Activated CD4-positive, alpha-beta T cell treated with anti-CD3 and anti-CD28 coated beads, Interleukin-2, Interleukin-4, amounts not matched to agents 100 ng/mL and 50 ng/mL, durations not matched to agents 16 hours and 8 hours (primary cell): Measurements from ENCODE around the gene EOLA2.
"Not testable (repeated sequence)": the region's sequence is repeated elsewhere in the genome, so short reads cannot be mapped to it uniquely, and the experiment has no call there.

ENCODE experiments used
- DNase-seq: peaks from one replicate; pipeline ENCODE4 v3.0.0-alpha.2; 2020; ENCODE audit warnings: low spot score

EOLA2 gene

DNA sequence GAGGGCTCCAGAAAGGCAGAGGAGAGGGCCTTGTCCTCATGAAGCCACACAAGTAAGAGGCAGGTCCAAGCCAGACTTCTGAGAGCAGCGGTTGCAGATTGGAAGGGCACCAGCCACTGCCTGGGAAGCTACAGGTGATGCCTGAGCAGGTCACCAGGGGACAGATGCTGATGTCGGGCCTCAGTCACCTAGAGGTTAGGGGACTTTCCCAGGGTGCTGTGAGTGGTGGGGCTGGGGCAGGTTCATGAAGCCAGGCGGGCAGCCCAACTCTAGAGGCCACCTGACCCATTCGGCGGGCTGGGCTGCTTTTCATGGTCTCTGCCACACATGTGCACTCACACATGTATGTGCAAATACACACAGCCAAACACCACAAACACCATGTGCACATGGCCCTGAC lies 5.3 kb downstream of the EOLA2 start:
- DNase-seq, result not testable (repeated sequence)

DNA sequence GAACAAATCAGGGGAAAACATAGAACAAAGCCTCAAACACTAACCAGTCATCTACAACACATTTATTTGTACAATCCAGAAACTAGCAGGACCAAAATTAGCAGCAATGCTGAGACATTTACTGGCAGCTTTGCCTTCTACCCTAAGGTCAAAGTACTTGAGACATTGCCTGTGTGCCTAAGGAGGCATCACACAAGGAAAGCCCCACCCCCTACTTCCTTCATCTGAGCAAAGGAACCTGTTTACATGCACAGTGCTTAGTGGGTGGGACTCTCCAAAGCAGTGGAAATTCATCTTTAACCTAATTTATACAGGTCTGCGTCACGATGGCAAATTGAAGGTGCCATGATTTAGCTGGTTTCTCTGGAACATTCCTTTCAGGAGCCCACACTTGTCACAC lies 6.1 kb downstream of the EOLA2 start:
- DNase-seq, result not testable (repeated sequence)

DNA sequence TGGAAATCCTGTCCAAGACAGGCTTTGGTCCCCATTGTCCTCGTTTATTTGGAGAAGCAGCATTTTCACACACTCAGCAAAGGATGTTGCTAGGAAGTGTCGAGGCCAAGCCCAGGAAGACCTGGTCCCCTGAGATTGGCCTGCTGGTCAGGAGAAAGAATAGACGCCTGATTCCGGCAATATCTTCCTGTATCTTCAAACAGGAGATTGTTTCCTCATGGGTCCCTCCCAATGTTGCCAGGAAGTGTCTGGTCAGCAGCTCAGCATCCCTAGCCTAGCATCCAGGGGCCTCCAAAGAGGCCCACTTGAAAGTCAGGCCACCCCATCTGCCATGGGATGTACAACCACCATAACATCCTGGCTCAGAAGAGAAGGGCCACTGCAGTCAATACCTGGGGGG lies 6.9 kb downstream of the EOLA2 start:
- not testable (repeated sequence) for DNase-seq

DNA sequence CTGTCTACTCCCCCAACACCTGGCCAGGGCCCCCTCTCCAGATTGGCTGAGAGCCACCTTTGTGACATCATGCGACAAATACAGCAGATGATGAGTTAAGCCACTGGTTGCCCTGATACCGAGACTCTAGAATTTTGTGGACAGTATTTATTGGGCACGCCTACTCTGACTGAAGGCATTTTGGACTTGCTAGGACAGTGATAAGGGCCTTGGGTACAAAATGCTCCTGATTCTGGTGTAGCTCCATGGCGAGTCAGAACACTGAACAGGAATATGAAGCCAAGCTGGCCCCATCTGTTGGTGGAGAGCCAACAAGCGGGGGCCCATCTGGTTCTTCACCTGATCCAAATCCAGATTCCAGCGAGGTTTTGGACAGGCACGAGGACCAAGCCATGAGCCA lies 8.9 kb downstream of the EOLA2 start, which contains the start of gene HSFX4:
TSS of gene HSFX4 (plus strand) at position 174 of the 400 bp plus-strand sequence. CDS start at position 246, 72 bp downstream.
- not testable (repeated sequence) for DNase-seq

DNA sequence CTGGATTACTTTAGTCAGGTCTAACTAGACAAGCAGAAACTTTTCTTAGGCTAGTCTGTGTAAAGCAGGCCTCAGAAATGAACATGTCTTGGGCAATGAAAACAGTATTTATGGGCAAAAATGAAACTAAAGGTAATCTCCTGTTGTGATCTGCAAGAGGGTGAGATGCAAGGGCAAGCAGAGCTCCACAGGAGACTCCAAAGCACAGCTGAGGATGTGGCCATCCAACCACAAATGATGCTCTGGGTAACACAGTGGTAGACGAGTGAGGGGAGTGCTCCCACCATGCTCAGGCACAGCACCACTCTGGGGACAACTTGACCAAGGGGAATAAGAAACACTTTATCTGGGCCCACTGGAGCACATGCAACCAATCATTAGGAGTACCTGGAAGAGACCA lies 9.7 kb downstream of the EOLA2 start:
- not testable (repeated sequence) for DNase-seq

DNA sequence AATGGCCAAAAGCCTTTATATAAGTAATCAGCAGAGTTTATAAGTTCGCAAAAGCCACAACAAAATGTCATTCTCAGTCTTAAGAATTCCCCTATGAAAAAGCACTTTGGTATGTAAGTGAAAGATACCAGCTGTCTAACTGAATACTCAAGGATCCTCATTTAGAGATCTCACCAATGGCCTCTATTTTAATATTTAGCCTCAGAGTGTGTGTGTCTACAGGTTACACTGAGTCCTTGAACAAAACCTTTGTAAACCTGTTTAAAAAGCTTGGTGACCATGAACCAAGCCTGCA lies 10.4 kb downstream of the EOLA2 start:
- not testable (repeated sequence) for DNase-seq

DNA sequence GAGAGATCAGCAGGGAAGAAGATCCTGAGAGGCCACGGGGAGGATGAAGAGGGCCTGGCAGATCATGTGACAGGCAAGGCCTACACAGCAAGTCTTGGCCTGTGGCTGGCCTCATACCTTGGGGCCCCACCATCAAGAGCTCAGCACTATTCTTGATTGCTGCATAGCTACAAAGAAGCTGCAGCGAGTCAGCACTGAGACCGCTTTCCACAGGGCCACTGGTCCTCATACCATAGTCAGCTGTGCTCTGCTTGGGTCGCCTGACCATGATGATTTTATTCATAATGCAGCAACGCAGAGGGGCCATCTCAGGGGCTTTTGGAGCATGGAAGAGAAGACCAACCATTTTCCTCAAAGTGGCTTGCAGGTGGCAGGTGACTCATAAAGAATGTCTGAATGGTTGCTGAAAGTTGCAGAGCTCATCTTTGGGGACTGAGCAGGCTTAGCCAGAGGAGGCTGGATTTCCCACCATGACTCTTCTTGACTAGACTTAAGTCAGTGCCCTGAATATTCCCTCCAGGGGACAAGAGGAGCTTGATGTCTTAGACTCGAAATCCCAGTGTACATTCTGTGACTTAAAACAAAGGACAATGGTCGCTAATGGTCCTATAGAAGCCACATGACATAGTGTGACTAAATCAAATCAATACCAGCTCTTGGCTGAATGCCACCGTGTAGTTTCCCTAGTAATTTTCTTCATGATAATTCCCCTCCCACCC lies 10.9 kb downstream of the EOLA2 start:
- not testable (repeated sequence) for DNase-seq

DNA sequence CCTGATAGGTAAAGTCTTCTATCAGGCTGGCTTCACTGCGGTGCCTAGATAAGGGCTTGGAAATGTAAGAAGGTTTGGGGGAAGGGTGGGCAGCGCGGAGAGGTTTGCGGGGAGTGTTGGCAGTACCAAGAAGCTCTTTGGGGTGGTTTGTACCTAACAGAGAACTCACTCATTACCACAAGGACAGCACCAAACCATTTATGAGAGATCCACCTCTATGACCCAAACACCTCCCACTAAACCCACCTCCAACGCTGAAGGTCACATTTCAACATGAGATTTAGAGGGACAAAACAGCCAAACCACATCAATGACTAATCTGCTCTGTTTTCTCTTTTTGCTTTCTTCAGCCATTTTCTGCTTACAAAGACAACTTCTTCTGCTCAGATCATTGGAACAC lies 13.9 kb downstream of the EOLA2 start:
- not testable (repeated sequence) for DNase-seq

DNA sequence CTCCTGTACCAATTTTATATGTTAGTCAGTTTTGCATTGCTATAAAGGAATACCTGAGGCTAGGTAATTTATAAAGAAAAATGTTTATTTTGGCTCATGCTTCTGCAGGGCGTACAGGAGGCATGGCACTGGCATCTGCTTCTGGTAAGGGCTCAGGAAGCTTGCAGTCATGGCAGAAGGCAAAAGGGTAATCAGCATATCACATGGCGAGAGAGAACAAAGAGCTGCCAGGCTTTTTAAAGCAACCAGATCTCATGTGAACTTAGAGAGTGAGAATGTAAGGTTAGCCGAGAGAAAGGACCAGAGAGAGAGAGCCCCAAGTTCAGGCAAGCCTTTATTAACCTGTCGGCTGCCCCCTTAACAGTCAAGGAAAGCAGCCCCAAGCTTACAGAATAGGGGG lies 14.5 kb downstream of the EOLA2 start:
- DNase-seq, result not testable (repeated sequence)

DNA sequence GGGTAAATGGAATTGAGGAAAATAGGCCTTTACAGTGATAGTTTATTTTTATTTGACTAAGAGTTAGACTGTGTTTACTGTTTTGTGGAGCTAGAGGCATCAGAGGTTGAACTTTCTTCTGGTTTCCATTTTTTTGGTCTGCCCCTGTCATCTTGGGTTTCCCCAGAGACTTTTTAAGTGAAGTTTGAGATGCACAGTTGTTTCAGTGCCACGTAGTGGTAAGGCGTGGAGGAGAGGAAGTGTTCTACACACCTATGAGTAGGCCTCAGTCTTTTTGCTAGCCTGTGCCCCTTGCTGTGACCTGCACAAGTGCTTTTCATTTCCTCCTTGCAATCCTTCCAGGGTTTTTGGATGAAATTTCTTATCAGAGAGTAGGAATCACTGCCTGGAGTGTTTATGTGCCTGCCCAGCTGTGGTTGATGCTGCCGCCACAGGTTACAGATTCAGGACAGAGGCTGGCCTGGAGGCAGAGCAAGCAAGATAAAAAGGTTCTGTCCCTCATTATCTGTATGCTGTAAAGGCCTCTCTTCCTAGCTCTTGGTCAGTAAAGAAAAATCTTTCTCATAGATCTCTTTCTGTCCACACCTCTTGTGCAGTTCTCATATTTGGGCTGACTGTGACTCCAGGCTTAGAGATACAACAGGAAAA lies 21.4 kb downstream of the EOLA2 start:
- DNase-seq, result no peak

DNA sequence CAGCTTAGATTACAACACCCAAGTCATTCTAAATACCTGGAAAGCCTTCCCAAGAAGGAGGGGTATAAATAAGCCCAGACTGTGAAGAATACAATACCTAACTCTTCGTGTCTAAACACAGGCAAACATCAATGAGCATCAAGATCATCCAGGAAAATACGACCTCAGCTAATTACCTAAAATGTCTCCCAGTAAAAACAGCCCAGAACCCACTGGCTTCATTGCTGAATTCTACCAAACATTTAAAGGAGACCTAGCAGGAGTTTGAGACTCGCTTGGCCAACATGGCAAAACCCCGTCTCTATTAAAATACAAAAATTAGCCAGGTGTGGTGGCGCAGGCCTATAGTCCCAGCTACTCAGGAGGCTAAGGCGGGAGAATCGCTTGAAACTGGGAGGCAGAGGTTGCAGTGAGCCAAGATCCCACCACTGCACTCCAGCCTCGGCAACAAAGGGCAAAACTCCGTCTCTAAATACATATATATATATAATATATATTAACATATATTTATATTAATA lies 28.1 kb downstream of the EOLA2 start:
- DNase-seq, result no peak

DNA sequence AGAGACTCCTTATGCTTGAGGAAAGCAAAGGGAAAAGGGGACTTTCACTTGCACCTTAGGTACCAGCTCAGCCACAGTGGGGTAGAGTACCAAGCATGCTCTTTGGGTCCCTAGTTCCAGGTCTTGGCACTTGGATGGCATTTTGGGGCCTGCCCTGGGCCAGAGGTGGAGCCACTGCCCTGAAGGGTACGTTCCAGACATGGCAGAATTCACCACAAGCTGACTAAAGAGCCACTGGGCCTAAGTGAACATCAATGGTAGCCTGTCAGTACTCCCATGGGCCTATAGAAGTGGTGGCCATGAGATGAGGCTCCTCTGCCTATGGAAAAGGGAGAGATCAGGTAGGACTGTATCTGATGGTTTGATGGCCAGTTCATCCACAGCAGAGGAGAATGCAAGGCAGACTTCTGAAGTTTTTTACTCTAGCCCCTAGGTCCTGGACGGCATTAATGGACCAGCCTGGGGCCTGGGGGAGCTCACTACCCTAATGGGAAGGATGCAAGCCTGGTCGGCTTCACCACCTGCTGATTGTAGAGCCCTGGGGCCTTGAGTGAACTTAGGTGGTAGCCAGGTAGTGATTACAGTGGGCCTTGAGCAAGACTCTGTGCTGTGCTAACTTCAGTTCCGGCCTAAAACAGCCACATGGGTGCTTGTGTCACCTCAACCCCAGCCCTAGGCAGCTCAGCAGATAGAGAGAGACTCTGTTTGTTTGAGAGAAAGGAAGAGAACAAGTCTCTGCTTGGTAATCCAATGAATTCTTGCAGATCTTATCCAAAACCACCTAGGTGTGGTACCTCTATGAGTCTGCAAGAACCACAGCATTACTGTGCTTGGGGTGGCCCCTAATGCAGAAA lies 28.7 kb downstream of the EOLA2 start:
- DNase-seq, result peak; percentile 46

DNA sequence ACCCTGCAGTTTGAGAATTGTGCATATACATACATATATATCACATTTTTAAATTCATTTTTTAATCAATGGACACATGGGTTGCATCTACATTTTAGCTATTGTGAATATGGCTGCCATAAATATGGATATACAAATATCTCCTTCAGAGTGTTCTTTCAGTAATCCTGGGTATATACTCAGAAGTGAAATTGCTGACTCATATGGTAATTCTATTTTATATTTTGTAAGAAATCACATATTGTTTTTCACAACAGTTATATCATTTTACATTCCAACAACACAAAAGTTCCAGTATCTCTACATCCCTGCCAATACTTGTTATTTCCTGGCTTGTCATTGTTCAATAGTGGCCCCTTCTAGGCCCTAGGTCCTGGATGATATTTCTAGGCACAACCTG lies 29.6 kb downstream of the EOLA2 start:
- DNase-seq, result no peak

DNA sequence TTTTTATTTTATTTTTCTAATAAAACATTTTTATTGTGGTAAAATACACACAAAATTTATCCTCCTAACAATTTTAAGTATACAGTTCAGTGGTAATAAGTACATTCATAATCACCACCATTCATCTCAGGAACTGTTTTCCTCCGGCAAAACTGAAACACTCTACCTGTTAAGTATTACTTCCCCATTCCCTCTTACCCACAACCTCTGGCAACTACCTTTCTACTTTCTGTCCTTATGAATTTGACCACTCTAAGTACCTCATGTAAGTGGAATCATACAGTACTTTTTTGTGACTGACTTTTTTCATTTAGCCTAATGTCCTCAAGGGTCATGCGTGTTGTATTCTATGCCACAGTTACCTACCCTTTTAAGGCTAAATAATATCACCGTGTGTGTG lies 30.0 kb downstream of the EOLA2 start:
- DNase-seq, result no peak

DNA sequence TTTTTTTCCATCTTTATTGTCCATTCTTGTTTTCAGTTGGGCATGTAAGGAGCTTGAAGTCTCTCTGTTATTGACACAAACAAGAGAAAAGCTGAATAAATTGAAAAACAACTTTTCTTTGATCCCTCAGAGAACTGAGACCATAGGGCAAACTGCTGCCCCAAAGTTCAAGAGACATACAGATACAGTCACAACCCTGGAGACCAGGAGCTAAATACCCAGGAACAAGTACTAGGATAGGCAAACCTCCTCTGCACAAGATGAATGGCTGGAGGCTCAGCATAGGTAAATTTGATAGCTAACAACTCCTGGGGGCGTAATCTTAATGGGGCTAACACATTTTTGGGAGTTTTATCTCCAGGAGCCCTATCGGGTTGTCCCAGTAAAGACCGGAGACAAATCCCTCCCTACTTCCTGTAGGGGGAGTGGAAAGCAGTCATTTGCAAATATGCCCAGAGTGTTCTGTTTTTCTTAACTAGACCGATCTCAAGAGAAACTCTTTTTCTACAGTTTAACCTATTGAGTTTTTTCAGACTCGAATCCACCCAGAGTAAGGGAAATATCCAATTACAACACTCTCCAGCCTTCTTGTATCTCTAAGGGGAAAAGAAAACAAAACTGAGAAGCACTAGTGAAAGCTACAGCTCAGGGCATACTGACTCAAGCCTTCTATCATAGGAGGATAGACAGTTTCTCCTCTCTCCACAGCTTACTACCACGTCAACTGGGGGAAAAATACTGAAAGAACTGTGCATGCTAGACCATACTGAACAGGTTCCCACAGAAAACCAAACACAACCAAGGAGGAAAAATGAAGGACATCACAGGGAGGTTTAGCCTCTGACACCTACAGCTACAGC lies 34.2 kb downstream of the EOLA2 start:
- DNase-seq, result no peak

DNA sequence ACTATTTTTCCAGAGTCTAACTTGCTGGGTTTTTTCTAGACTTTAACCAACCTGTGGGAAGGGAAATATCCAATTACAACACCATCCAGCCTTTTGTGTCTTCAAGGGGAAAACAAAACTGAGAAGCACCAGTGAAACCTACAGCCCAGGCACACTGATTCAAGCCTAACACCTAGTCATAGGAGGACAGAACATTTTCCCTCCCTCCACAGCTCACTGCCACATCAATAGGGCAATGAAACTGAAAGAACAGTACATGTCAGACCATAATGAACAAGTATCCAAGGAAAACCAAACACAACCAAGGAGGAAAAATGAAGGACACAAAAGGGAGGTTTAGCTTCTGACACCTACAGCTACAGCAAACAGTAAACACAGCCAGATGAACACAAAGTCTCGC lies 39.7 kb downstream of the EOLA2 start:
- peak; percentile 19 for DNase-seq

DNA sequence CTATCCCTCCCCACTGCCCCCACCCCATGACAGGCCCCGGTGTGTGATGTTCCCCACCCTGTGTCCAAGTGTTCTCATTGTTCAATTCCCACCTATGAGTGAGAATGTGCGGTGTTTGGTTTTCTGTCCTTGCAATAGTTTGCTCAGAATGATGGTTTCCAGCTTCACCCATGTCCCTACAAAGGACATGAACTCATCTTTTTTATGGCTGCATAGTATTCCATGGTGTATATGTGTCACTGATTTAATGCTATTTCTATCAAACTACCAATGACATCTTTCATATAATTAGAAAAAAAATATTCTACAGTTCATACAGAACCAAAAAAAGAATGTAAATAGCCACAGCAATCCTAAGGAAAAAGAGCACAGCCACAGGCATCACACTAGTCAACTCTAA lies 47.5 kb downstream of the EOLA2 start:
- not testable (repeated sequence) for DNase-seq
